ENCODE results near the gene HOXD9. TPM values are rescaled to one million over a fixed set of nuclear protein-coding genes. Genes with fewer than 3 reads are reported as not detected.

The HOXD9 gene
- total RNA-seq, 1 experiment from 2014 or later: not detected

GRCh38 chr2:176074919-176075425, 47.5 kb upstream of the HOXD9 start:
- Histone ChIP-seq H3K4me2 (ENCODE audit: insufficient read depth, insufficient read length, low read length) (no peak overlapping the region), H3K27me3 (ENCODE audit: insufficient read depth, low read length) (peaks cover 90% of the 10 kb centered on the region), H3K79me1 (ENCODE audit: insufficient read depth, low read depth, low read length, poor library complexity, severe bottlenecking) (no peaks in the 10 kb centered on the region), H4K8ac (replicated peaks; ENCODE audit: insufficient read length, low read depth, low read length) (no peak overlapping the region), H2AK5ac (ENCODE audit: insufficient read length, low read length) (no peak overlapping the region), H3K27ac (ENCODE audit: insufficient read length, low read depth, low read length) (no peak overlapping the region), H2AFZ (ENCODE audit: low read length) (no peak overlapping the region), H3K23me2 (ENCODE audit: insufficient read length, low read depth, low read length, poor library complexity, severe bottlenecking) (peaks cover 7% of the 10 kb centered on the region), H4K91ac (ENCODE audit: insufficient read length, low read depth, low read length) (no peak overlapping the region), H3T11ph (ENCODE audit: low read length) (no peak overlapping the region), H3K18ac (ENCODE audit: insufficient read length, low read depth, low read length) (no peak overlapping the region), H2BK5ac (ENCODE audit: insufficient read length, low read length) (no peak overlapping the region), H2BK12ac (ENCODE audit: insufficient read length, low read depth, low read length) (no peak overlapping the region), H3K4ac (ENCODE audit: low read depth, low read length) (no peak overlapping the region), H3K79me2 (ENCODE audit: insufficient read depth, low read length) (no peaks in the 10 kb centered on the region), H2BK120ac (ENCODE audit: low read depth, low read length, poor library complexity, severe bottlenecking) (no peak overlapping the region), H3K23ac (ENCODE audit: insufficient read length, low read depth, low read length) (no peak overlapping the region), H2BK15ac (ENCODE audit: low read depth, low read length) (no peak overlapping the region), H3K9ac (ENCODE audit: extremely low read depth, insufficient read length, low read length) (no peak overlapping the region), H4K20me1 (ENCODE audit: control insufficient read depth, insufficient read depth, insufficient read length) (no peaks in the 10 kb centered on the region), H2BK20ac (ENCODE audit: low read depth, low read length, poor library complexity, severe bottlenecking) (no peak overlapping the region), H3K9me3 (ENCODE audit: control insufficient read depth, low read depth, low read length) (no peaks in the 10 kb centered on the region), H3K14ac (ENCODE audit: insufficient read depth, low read length) (no peak overlapping the region), H3K4me1 (ENCODE audit: insufficient read depth, low read length) (no peaks in the 10 kb centered on the region), H3K56ac (ENCODE audit: insufficient read length, low read depth, low read length) (no peak overlapping the region), H4K5ac (ENCODE audit: insufficient read length, low read depth, low read length) (no peak overlapping the region)
- H3K27ac Mint-ChIP-seq: no peak overlapping the region
- H3K9me3 Mint-ChIP-seq: peaks cover 5 to 7% of the 10 kb centered on the region in 2 experiments; a peak in 4 of 5 replicates
- no peak for DNase-seq
- TF ChIP-seq, protein P1, sequence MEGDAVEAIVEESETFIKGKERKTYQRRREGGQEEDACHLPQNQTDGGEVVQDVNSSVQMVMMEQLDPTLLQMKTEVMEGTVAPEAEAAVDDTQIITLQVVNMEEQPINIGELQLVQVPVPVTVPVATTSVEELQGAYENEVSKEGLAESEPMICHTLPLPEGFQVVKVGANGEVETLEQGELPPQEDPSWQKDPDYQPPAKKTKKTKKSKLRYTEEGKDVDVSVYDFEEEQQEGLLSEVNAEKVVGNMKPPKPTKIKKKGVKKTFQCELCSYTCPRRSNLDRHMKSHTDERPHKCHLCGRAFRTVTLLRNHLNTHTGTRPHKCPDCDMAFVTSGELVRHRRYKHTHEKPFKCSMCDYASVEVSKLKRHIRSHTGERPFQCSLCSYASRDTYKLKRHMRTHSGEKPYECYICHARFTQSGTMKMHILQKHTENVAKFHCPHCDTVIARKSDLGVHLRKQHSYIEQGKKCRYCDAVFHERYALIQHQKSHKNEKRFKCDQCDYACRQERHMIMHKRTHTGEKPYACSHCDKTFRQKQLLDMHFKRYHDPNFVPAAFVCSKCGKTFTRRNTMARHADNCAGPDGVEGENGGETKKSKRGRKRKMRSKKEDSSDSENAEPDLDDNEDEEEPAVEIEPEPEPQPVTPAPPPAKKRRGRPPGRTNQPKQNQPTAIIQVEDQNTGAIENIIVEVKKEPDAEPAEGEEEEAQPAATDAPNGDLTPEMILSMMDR (conservative IDR thresholded peaks at IDR 0.05): no peak
- H3K27me3 Mint-ChIP-seq (ENCODE audit: low read depth): peaks cover 99% of the 10 kb centered on the region
- no CpG with 5 or more reads among the region's 7 CpGs for WGBS (ENCODE audit: extremely low coverage, insufficient read length, low lambda C conversion rate)
- peaks cover 0 to 4% (median 0%) of the 10 kb centered on the region in 3 experiments; a peak in 1 of 7 replicates for H3K36me3 Mint-ChIP-seq (ENCODE audit: insufficient read depth in 1 of 3, low read depth in 3 of 3)
- H3K4me1 Mint-ChIP-seq: peaks cover 15 to 34% of the 10 kb centered on the region in 2 experiments
- peak overlapping the region in 1 of 2 experiments; percentile 31; a peak in 2 of 5 replicates for H3K4me3 Mint-ChIP-seq

Data from H9 (cell line).